Anterior cingulate cortex (tissue), 58 donors: ENCODE results near the gene CNTNAP2.

ENCODE experiments used
- DNase-seq, 58 donors: peaks; one replicate each; lab custom pipeline; 2025; lab: John Stamatoyannopoulos, UW

The CNTNAP2 gene

GRCh38 chr7:147279964-147280374 lies 1163.4 kb downstream of the CNTNAP2 start:
- DNase-seq: peak in 6 of 58 donors; percentile 8 to 75 (median 17)

GRCh38 chr7:147282204-147282603 lies 1165.6 kb downstream of the CNTNAP2 start:
- no peak for DNase-seq

DNA sequence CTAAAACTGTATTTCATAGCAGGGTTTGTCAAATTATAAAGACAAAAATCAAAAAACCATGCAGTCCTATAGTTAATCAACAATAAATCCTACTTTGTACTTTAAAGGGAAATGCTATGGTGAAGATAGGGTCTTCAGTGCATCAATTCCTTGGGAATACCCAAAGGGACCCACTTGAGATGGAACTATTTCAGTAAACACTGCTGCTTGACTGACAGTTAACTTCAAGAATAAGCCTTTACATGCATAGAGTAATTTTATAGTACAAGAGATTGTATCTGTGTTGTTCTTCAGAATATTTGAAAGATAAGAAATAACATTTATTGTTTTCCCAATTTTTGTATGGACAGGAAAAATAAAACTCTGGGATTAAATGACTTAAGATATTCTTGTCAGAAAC lies 1179.6 kb downstream of the CNTNAP2 start:
- no peak for DNase-seq

DNA sequence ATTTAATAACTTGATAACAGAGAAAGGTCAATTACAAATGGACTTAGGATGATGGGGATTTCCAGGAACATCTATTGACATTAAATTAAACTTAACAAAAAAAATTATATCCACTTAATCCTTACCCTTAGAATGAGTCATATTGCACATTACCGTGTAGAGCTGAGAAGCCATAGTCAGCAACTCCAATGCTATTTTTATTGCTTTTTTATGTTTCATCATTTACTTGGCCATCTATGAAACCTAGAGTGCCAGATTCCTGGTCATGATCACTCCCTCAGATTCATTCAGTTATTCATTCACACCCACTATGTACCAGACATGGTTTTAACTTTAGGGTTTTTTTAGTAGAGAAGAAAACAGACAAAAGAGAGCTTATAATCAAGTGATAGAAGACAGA lies 1180.4 kb downstream of the CNTNAP2 start:
- DNase-seq: no peak

- no peak for DNase-seq
Observed at GRCh38 chr7:147298611-147299043, 1182.0 kb downstream of the CNTNAP2 start.

DNA sequence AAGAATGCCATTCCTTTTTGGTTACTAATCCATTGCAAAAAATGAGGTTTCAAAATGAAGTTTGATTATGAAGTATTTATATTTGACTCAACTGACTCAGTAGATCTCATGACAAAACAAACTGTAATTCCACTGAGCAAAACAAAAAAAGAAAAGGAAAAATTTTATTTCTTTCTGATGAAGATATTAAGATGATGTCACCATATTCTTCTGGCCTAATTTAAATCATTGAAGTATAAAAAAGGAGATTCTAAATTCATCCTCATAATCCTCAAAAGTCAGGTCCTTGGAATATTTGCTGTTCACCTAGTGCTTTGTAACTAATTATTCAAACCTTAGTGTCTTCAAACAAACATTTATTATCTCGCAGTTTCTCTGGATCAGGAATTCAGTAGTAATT lies 1183.7 kb downstream of the CNTNAP2 start:
- no peak for DNase-seq

DNA sequence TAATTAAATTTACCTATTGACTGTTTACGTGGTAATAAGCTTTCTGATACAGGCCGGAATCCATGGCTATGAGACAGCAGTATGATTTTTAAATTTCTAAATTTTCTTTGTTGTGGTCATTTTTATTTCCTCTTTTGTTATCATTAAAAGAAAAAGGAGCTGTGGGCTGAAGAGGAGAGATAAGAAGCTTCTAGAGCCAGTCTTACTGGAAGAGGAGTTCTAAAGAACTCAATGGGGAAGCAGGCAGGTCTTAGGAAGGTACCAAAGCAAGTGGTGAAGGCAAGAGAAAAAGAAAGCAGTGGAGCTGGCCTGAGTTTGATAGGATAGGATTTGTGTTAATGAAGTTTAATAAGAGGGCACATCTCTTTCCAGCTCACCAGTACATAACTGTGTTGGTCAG lies 1187.8 kb downstream of the CNTNAP2 start:
- DNase-seq: no peak

GRCh38 chr7:147305827-147306226 lies 1189.2 kb downstream of the CNTNAP2 start:
- no peak for DNase-seq

GRCh38 chr7:147308539-147308938 lies 1191.9 kb downstream of the CNTNAP2 start:
- DNase-seq: no peak

- no peak for DNase-seq
Observed at GRCh38 chr7:147311336-147311735, 1194.7 kb downstream of the CNTNAP2 start.

- no peak for DNase-seq
Observed at GRCh38 chr7:147321504-147321903, 1204.9 kb downstream of the CNTNAP2 start.

- peak in 2 of 58 donors; percentile 6 to 9 for DNase-seq
Observed at GRCh38 chr7:147332988-147333387, 1216.4 kb downstream of the CNTNAP2 start.

DNA sequence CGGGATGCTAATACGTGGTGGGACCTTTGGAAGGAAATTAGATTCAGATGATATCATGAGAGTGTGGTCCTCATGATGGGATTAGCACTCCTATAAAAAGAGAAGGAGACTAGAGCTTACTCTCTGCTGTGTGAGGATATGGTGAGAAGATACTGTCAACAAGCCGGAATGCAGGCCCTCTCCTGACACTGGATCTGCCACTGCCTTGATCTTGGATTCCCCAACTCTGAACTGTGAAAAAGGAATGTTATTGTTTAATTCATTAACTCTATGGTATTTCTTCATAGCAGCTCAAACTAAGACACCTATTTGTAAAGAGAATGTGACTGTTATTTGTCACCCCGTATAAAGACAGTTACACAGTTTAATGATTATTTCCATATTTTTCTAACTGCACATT lies 1246.5 kb downstream of the CNTNAP2 start:
- no peak for DNase-seq

DNA sequence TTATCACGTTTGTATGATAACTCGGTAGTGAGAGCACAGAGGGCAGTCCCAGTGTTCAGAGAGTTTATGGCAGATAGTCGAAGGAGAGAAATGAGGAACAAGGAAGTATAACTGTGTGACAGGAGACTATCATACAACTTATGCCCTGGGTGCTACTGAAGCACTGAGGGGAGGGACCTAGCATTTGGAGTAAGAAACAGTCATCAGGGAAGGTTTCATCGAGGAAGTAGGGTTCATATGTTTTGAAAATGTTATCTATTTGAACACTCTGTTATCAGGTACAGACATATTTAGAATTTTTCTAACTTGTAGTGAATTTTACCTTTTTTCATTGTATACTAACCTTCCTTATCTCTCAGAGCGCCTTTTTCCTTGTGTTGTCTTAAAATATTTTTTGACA lies 1259.6 kb downstream of the CNTNAP2 start:
- DNase-seq: no peak

DNA sequence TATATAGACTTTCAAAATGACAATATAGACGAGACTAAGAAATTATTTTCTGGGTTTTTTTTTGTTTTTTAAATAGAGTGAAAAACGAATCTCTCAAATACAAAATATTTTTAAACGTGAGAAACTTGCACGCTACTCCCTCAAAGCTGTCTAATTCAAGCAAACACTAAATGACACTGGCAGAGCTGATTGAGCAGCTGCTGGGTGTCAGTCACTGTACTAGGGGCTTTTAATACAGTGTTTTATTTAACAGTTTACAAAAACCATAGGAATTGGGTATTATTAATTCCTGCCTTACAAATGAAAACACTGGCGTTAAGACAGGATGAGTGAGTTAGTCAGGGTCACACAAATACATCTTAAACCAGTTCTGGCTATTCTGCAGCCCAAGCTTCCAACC lies 1264.3 kb downstream of the CNTNAP2 start:
- DNase-seq: no peak

DNA sequence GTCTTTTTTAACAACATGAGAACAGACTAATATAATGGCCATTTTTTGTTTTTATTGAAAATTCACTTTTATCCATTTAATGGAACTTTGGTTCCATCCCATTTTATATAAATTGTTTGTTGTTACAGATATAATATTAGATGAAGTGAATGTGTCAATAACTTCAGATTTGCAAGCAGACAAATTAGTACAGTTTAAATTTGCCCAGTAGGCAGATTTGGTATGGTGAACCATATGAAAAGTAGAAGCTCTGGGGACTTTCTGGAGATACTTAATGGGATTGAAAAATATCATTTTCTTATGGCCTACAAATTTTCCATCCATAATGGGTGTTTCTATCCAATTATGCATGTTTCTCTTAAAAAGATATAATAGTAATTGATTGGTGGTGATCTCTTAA lies 1277.7 kb downstream of the CNTNAP2 start:
- no peak for DNase-seq

GRCh38 chr7:147400221-147400689 lies 1283.7 kb downstream of the CNTNAP2 start:
- DNase-seq: no peak

DNA sequence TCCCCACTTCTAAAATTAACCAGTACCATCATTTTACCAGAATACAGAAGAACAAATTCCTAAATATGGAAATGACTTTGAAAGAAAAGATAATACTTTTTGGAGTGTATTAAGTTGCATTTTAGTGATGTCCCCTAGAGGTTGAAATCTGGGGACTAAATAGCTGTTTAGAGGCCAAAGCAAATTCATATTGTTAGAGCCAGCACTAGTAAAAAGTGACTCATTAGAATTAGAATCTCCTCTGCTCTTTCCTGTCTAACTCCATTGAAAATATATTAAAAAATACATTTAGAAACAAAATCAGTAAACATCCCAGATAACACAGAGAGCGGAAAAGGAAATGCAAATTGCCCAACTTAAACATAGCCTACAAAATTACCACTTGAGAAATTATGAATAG lies 1284.3 kb downstream of the CNTNAP2 start:
- no peak for DNase-seq

GRCh38 chr7:147405621-147406020 lies 1289.0 kb downstream of the CNTNAP2 start:
- no peak for DNase-seq

GRCh38 chr7:147406521-147407135 lies 1290.0 kb downstream of the CNTNAP2 start:
- DNase-seq: no peak

- no peak for DNase-seq
Observed at GRCh38 chr7:147411096-147411495, 1294.5 kb downstream of the CNTNAP2 start.

DNA sequence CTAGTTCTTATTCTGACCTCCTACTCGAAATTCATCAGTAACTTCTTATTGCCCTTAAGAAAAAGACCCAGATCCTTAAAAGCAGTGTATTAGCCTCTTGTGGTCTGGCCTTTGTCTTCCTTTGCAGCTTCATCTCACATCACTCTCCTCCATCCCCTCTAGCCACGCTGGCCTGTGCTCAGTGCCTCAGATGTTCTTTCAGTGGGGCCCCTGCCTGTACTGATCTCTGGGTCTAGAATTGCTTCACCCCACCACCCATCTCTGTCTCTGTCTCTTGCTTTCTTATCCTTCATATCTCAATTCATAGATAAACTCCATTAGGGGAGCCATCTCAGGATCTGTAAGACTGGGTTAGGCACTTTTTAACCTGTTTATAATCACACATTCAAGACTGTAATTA lies 1295.5 kb downstream of the CNTNAP2 start:
- no peak for DNase-seq
